Measurements from ENCODE around the gene SCN3A.

SCN3A gene

GRCh38 chr2:165203689-165204559 is at the start of gene SCN3A:
SCN3A (minus strand) TSS chr2:165204050; CDS start chr2:165176394, 27,656 bp downstream.
- DNase-seq = peak; percentile 2

DNA sequence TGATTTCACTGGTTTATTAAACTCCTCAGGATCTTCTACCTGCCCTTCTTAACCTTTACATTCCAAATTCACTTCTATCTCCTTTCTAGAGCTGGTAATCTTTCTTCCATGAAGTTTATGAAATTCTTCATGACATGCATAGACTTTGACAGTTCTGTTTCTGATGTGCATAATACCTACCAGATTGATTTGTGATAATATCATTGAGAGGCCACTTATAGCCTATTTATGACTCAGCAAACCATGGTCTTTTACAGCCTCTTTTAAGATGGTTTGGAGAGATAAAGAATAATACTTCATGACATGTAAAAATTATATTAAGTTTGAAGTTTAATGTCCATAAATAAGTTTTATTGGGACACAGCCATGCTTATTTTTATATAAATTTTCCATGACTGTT is 49.3 kb upstream of the SCN3A start:
- DNase-seq = no peak

DNA sequence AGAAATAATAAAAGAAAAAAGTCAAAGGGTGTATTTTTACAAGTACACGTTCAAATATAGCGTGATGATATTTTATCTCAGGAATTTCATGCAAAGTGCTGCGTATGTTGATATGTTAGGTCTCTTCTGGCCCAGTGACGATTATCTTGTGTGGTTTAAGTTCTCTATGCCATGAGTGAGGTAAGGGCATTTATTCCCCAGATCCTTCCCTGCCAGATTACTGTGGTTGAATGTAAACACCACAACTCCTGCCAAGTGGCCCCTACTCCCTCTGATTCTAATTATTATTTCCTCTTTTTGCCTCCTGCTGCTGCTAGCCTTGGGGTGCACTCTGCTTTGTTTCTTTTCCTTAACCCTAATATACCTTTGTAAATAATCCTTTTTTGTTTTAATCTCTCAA is 47.5 kb upstream of the SCN3A start:
- peak; percentile 56 for DNase-seq

- no peak for DNase-seq
Measured at GRCh38 chr2:165248238-165248637, 44.4 kb upstream of the SCN3A start.

DNA sequence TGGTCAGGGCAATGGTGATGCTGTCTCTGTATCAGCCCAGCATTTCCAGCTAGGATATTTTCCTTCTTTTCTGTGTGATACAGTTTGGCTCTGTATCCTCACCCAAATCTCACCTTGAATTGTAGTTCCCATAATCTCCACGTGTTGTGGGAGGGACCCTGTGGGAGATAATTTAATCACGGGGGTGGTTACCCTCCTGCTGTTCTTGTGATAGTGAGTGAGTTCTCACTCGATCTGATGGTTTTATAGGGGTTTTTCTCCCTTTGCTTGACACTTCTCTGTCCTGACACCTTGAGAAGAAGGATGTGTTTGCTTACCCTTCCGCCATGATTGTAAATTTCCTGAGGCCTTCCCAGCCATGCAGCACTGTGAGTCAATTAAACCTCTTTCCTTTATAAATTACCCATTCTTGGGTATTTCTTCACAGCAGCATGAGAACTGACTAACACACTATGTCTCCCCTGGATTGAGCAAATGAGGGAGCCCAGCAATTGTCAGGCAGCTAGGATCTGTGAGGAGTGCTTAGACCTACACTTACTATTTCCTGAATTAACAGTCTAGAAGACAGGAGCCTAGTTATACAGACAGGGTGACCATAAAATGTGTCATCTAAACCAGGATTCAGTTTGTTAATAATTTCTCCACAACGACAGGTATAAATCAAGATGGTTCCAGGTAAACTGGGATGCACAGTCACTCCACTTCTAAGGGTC is 41.4 kb upstream of the SCN3A start:
- no peak for DNase-seq

- no peak for DNase-seq
Measured at GRCh38 chr2:165240916-165241315, 37.1 kb upstream of the SCN3A start.

DNA sequence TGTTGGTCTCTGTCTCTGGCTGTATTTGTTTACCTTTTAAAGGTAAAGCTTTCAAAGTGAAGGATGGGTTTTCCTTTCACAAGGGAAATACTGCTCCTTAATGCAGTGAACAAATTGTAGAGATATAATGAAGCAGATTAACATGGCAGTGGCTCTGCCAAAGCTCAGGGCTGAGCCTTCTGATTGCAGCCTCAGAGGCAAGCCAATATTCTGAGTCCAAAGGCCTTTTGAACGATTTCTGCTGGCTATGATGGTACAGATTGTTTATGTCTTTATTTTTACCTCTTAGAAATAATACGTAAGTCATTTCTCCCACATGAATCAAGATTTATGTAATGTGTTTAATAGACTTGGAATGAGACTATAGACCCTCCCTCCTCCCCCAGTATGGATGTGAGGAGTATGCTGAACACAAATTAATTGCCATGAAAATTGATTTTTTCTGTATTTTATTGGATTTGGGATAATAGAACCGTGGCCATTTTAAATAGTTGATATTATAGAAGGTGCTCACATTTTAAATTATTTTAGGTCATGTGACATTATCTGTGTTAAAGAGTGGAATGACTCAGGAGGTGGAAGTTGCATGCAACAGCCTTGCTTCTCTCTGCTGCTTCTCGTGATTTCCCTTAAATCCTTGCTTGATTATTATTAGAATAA is 36.1 kb upstream of the SCN3A start:
- no peak for DNase-seq

DNA sequence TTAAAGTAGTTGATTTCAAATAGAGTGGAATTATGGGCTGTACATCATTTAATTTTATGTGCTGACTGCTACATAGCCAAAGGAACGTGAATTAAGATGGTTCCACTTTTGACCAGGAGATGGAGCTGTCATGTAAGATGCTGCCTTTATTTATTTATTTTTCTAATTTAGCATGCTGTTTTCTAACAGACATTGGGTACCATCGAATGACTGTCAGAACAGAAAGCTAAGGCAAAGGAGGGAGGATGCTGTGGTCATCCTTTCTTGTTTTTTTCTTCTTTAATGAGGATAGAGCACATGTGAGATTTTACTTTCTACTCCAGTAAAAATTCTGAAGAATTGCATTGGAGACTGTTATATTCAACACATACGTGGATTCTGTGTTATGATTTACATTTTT is 35.4 kb upstream of the SCN3A start, which contains the start of gene SCN2A:
SCN2A (plus strand) TSS at position 185 of the 400 bp plus-strand sequence. CDS start 56,410 bp downstream, outside the sequence.
- peak; percentile 45 for DNase-seq

- no peak for DNase-seq
Measured at GRCh38 chr2:165238295-165238694, 34.4 kb upstream of the SCN3A start.

- DNase-seq = no peak
Measured at GRCh38 chr2:165237056-165237455, 33.2 kb upstream of the SCN3A start.

DNA sequence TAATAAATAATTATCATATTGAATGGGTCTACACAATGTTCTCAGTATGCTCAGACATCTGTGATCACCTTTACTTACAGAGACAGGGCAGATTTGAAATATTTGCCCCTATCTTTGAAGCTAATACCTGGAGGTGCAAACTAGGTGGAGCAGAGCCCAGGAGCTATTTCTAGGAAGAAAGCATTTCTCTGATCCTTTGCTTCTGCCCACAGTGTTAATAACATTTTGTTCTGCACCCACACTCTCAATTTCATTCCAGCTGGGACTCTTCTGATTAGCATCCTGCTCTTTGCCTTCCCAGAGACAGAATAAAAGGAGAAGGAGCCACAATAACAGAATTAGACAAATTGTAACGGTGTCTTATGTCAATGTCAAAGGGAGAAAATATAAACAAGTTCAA is 23.7 kb upstream of the SCN3A start:
- no peak for DNase-seq

DNA sequence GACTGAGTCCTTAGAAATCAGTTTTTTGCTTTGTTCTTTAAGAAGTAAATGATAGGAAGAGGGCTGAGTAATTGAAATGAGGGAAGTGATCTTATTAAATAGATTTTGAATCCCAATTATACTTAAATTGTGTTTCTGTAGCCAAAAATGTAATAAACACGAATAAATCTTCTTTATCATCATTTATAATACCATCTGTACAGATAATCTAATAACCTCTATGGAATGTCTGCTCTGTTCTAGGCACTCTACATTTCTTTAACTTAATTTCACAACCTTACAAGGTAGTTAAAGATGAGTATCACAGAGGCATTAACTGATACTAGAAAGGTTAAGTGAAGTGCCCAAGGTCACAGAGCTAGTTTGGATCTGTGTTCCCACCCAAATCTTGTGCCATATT is 21.1 kb upstream of the SCN3A start:
- DNase-seq = no peak

- DNase-seq = no peak
Measured at GRCh38 chr2:165219481-165219880, 15.6 kb upstream of the SCN3A start.

GRCh38 chr2:165214093-165214492 is 10.2 kb upstream of the SCN3A start:
- DNase-seq = no peak

- DNase-seq = no peak
Measured at GRCh38 chr2:165208094-165208493, 4.2 kb upstream of the SCN3A start.

DNA sequence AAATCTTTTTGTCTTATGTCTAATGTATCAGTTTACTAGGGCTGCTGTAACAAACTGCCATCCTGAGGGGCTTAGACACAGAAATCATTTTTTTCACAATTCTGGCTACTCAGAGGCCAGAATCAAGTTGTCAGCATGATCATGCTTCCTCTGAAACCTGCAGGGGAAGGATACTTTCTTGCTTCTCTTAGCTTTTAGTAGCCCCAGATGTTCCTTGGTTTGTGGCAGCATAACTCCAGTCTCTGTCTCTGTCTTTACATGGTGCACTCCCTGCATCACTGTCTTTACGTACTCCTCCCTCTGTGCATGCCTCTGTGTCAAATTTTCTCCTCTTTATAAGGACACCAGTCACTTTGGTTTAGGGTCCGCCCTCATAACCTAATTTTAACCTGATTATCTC is 2.0 kb upstream of the SCN3A start:
- DNase-seq = no peak

- DNase-seq = no peak
Measured at GRCh38 chr2:165202239-165202638, 1.6 kb downstream of the SCN3A start.

- DNase-seq = no peak
Measured at GRCh38 chr2:165198181-165198580, 5.7 kb downstream of the SCN3A start.

- no peak for DNase-seq
Measured at GRCh38 chr2:165197346-165197745, 6.5 kb downstream of the SCN3A start.

GRCh38 chr2:165196411-165196810 is 7.4 kb downstream of the SCN3A start:
- DNase-seq = no peak

GRCh38 chr2:165193178-165193777 is 10.6 kb downstream of the SCN3A start:
- no peak for DNase-seq

- DNase-seq = no peak
Measured at GRCh38 chr2:165192729-165193128, 11.1 kb downstream of the SCN3A start.

- DNase-seq = no peak
Measured at GRCh38 chr2:165191096-165191728, 12.6 kb downstream of the SCN3A start.
